ENCODE data around the gene PLEKHG3. TPM values are rescaled to one million over a fixed set of nuclear protein-coding genes. Genes with fewer than 3 reads are reported as not detected.

Gene PLEKHG3
- total RNA-seq, 5 donors from 2014 or later (not counting 1 experiment from before 2014, with no cell fraction given) = 12.4 to 58.2 (median 27.3) TPM

DNA sequence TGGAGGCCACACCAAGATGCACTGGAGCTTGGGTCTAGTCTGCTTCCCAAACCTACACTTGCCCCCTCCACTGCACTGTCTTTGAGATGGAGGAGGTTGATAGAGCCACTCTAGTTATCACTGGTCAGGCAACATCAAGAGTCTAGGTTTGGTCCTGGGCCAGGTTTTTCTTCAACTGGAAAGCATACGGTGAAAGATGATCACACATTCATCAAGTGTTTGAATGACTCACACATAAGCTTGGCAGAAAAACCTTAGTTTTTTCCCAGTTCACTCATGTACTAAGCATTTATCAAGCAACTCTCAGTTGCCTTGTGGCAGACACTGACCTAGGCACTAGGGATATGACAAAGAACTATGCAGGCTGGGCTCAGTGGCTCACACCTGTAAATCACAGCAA is 84.5 kb downstream of the PLEKHG3 start:
- WGBS (ENCODE audit: insufficient coverage) = 33% methylated on average over 1 of the region's 1 CpG
- Mint-ChIP-seq H3K27ac (no peak overlapping the region), H3K36me3 (no peaks in the 10 kb centered on the region), H3K27me3 (no peaks in the 10 kb centered on the region), H3K4me1 (no peaks in the 10 kb centered on the region), H3K4me3 (no peak overlapping the region), H3K9me3 (no peaks in the 10 kb centered on the region)
- ChIA-PET POLR2A (interaction anchor here in 1 of 2 donors (0.6 kb wide), 1 partner anchor 217 kb away, joined by 9 read pairs; no protein-coding TSS in a partner anchor), CTCF (no interaction called here)
- peaks cover 0 to 7% of the 10 kb centered on the region in 2 experiments for H3K27me3 ChIP-seq (replicated peaks in 1 of 2; ENCODE audit: control insufficient read depth in 2 of 2, extremely low read depth in 1 of 2, insufficient read depth in 2 of 2, low read length in 1 of 2)
- ATAC-seq (replicated peaks in 1 of 4) (no peak), DNase-seq (no peak)
- no peaks in the 10 kb centered on the region for H3K36me3 ChIP-seq (ENCODE audit: control insufficient read depth in 2 of 2, extremely low read depth in 1 of 2, insufficient read depth in 1 of 2, low read length in 1 of 2)
- no peak overlapping the region for H3K27ac ChIP-seq (ENCODE audit: low read length)
- no peaks in the 10 kb centered on the region for H3K4me1 ChIP-seq (ENCODE audit: control insufficient read depth in 1 of 2, extremely low read depth in 1 of 2, insufficient read depth in 2 of 2, low read length in 2 of 2)
- no peak overlapping the region for H3K4me3 ChIP-seq (ENCODE audit: control insufficient read depth in 1 of 2, extremely low read depth in 1 of 2, low read length in 1 of 2)
- H3K9me3 ChIP-seq = no peaks in the 10 kb centered on the region

DNA sequence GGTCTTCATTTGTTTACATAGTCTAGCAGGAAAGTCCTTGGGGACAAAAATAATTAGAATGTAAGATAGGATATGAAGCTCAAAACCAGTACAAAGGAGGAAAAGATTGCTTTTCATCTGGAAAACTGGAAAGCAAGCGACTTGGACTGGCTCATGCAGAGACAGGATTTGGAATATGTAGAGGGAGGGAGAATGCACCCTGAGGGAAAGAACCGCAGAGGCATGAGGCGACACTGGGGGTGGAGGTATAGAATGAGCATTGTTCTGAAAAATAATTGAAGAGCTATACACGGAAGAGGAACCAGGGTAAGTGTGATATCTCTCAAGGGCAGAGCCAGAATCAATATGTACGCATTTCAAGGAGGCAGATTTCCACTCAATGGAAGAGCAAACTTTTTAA is 85.5 kb downstream of the PLEKHG3 start:
- ATAC-seq (replicated peaks in 1 of 4) = no peak
- Histone ChIP-seq H3K27ac (ENCODE audit: low read length) (no peak overlapping the region), H3K27me3 (replicated peaks in 1 of 2; ENCODE audit: control insufficient read depth in 2 of 2, extremely low read depth in 1 of 2, insufficient read depth in 2 of 2, low read length in 1 of 2) (peaks cover 0 to 13% of the 10 kb centered on the region in 2 experiments), H3K36me3 (ENCODE audit: control insufficient read depth in 2 of 2, extremely low read depth in 1 of 2, insufficient read depth in 1 of 2, low read length in 1 of 2) (no peaks in the 10 kb centered on the region), H3K4me3 (ENCODE audit: control insufficient read depth in 1 of 2, extremely low read depth in 1 of 2, low read length in 1 of 2) (no peak overlapping the region), H3K4me1 (ENCODE audit: control insufficient read depth in 1 of 2, extremely low read depth in 1 of 2, insufficient read depth in 2 of 2, low read length in 2 of 2) (no peaks in the 10 kb centered on the region), H3K9me3 (no peaks in the 10 kb centered on the region)
- Mint-ChIP-seq H3K9me3 (no peaks in the 10 kb centered on the region), H3K4me3 (no peak overlapping the region), H3K27ac (no peak overlapping the region), H3K4me1 (no peaks in the 10 kb centered on the region), H3K27me3 (peaks cover 0 to 2% of the 10 kb centered on the region in 2 donors), H3K36me3 (no peaks in the 10 kb centered on the region)
- no peak for DNase-seq
- 95% methylated on average over 5 of the region's 5 CpGs for WGBS (ENCODE audit: insufficient coverage)
- CTCF ChIA-PET = no interaction called here
- POLR2A ChIA-PET = interaction anchor here in 1 of 2 donors (0.6 kb wide), 1 partner anchor 110 kb away, joined by 6 read pairs; no protein-coding TSS in a partner anchor

DNA sequence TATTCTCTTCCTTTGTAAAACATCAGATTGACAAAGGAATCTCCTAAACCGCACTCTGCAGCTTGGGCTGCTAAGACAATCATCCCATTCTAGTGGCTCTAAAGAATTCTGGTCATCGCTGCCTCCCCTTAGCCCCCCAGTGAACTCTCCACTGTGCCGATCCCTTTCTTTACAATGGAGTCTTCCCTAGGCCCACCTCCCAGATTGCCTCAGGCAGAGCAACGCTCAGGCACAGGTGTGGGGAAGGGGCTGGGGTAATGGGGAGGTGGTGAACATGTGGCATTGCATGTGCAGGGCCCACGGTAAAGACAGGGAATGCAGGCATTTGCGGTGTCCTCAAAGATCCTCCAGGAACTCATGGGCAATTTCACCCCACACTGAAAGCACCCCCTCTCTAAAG is 86.3 kb downstream of the PLEKHG3 start:
- Histone ChIP-seq H3K4me1 (ENCODE audit: control insufficient read depth in 1 of 2, extremely low read depth in 1 of 2, insufficient read depth in 2 of 2, low read length in 2 of 2) (no peaks in the 10 kb centered on the region), H3K4me3 (ENCODE audit: control insufficient read depth in 1 of 2, extremely low read depth in 1 of 2, low read length in 1 of 2) (no peak overlapping the region), H3K9me3 (no peaks in the 10 kb centered on the region), H3K27ac (ENCODE audit: low read length) (no peak overlapping the region), H3K27me3 (replicated peaks in 1 of 2; ENCODE audit: control insufficient read depth in 2 of 2, extremely low read depth in 1 of 2, insufficient read depth in 2 of 2, low read length in 1 of 2) (peaks cover 0 to 17% of the 10 kb centered on the region in 2 experiments), H3K36me3 (ENCODE audit: control insufficient read depth in 2 of 2, extremely low read depth in 1 of 2, insufficient read depth in 1 of 2, low read length in 1 of 2) (no peaks in the 10 kb centered on the region)
- H3K4me3 Mint-ChIP-seq = no peak overlapping the region
- CTCF ChIA-PET = no interaction called here
- H3K4me1 Mint-ChIP-seq = no peaks in the 10 kb centered on the region
- DNase-seq (no peak), ATAC-seq (replicated peaks in 1 of 4) (no peak)
- H3K36me3 Mint-ChIP-seq = no peaks in the 10 kb centered on the region
- no peak overlapping the region for H3K27ac Mint-ChIP-seq
- H3K27me3 Mint-ChIP-seq = peaks cover 0 to 2% of the 10 kb centered on the region in 2 donors
- no peaks in the 10 kb centered on the region for H3K9me3 Mint-ChIP-seq
- POLR2A ChIA-PET = no interaction called here
- WGBS (ENCODE audit: insufficient coverage) = 100% methylated on average over 1 of the region's 6 CpGs

DNA sequence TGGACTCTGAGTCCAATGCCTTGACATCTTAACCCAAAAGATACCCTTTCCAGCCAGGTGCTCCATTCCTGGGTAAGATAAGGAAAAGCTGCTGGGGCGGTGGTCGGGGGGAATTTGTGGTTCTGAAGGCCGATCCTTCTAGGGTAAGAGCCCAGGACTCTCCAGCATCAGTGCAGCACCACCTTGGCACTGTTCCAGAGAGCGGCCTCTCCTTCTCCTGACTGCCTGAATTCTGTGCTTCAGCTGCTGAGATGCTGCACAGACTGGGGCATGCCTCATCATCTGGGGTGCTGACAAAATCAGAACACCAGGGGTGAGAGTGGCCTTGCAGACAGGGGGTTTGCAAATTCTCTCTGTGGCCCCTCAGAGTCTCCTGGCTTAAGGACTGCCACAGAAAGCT is 88.0 kb downstream of the PLEKHG3 start:
- H3K4me1 ChIP-seq (ENCODE audit: control insufficient read depth in 1 of 2, extremely low read depth in 1 of 2, insufficient read depth in 2 of 2, low read length in 2 of 2) = no peaks in the 10 kb centered on the region
- H3K4me3 ChIP-seq (ENCODE audit: control insufficient read depth in 1 of 2, extremely low read depth in 1 of 2, low read length in 1 of 2) = no peak overlapping the region
- H3K27me3 Mint-ChIP-seq = peaks cover 0 to 2% of the 10 kb centered on the region in 2 donors
- H3K36me3 Mint-ChIP-seq = no peaks in the 10 kb centered on the region
- H3K36me3 ChIP-seq (ENCODE audit: control insufficient read depth in 2 of 2, extremely low read depth in 1 of 2, insufficient read depth in 1 of 2, low read length in 1 of 2) = no peaks in the 10 kb centered on the region
- no peaks in the 10 kb centered on the region for H3K9me3 ChIP-seq
- CTCF ChIA-PET = interaction anchor here in 1 of 2 donors (0.5 kb wide), 1 partner anchor 181 kb away, joined by 3 read pairs; no protein-coding TSS in a partner anchor
- no peaks in the 10 kb centered on the region for H3K9me3 Mint-ChIP-seq
- H3K27ac ChIP-seq (ENCODE audit: low read length) = no peak overlapping the region
- H3K27ac Mint-ChIP-seq = no peak overlapping the region
- no peak overlapping the region for H3K4me3 Mint-ChIP-seq
- H3K27me3 ChIP-seq (replicated peaks in 1 of 2; ENCODE audit: control insufficient read depth in 2 of 2, extremely low read depth in 1 of 2, insufficient read depth in 2 of 2, low read length in 1 of 2) = peaks cover 0 to 22% of the 10 kb centered on the region in 2 experiments
- no peaks in the 10 kb centered on the region for H3K4me1 Mint-ChIP-seq
- POLR2A ChIA-PET = no interaction called here
- ATAC-seq (replicated peaks in 1 of 4) (no peak), DNase-seq (no peak)
- WGBS (ENCODE audit: insufficient coverage) = 88% methylated on average over 4 of the region's 4 CpGs

DNA sequence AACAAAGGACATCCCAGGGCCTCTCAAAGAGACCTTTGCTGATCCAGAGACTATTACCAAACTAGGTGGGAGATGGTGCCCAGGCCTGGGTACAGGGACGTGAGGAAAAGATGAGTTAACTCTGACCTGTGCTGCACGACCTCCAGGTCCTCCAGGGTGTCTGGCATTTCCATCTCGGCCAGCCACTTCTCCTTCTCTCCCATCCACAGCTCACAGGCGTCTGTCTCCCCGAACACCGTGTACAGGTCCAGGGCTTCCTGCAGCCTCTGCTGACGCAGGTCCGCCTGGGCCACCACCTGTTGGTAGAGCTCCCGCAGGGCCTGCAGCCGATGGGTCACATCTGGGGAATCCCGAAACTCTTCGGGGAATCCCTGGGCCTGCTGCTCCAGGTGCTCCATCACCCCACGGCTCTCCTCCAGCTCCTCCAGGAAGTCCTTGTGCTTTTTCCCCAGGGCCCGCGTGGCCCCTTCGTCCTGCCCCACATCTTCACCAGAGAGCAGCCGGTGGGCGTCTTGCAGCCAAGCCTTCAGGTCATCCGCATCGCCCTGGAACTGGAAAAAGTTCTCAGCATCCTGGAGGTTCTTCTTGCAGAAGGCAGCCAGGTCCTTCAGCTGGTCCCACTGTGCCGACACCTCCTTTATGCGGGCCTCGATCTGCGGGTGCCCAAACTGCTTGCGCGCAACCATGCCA is 88.8 kb downstream of the PLEKHG3 start:
- no peak overlapping the region for H3K4me3 ChIP-seq (ENCODE audit: control insufficient read depth in 1 of 2, extremely low read depth in 1 of 2, low read length in 1 of 2)
- peaks cover 0 to 22% of the 10 kb centered on the region in 2 experiments for H3K27me3 ChIP-seq (replicated peaks in 1 of 2; ENCODE audit: control insufficient read depth in 2 of 2, extremely low read depth in 1 of 2, insufficient read depth in 2 of 2, low read length in 1 of 2)
- ChIA-PET CTCF (interaction anchor here in 1 of 2 donors (0.5 kb wide), 1 partner anchor 181 kb away, joined by 3 read pairs; no protein-coding TSS in a partner anchor), POLR2A (no interaction called here)
- no peaks in the 10 kb centered on the region for H3K36me3 ChIP-seq (ENCODE audit: control insufficient read depth in 2 of 2, extremely low read depth in 1 of 2, insufficient read depth in 1 of 2, low read length in 1 of 2)
- H3K36me3 Mint-ChIP-seq = no peaks in the 10 kb centered on the region
- H3K27me3 Mint-ChIP-seq = peaks cover 0 to 2% of the 10 kb centered on the region in 2 donors
- H3K9me3 ChIP-seq = no peaks in the 10 kb centered on the region
- H3K4me1 ChIP-seq (ENCODE audit: control insufficient read depth in 1 of 2, extremely low read depth in 1 of 2, insufficient read depth in 2 of 2, low read length in 2 of 2) = no peaks in the 10 kb centered on the region
- H3K4me1 Mint-ChIP-seq = no peaks in the 10 kb centered on the region
- H3K4me3 Mint-ChIP-seq = no peak overlapping the region
- no peak for DNase-seq
- 91% methylated on average over 24 of the region's 26 CpGs for WGBS (ENCODE audit: insufficient coverage)
- no peak overlapping the region for H3K27ac ChIP-seq (ENCODE audit: low read length)
- H3K27ac Mint-ChIP-seq = peak overlapping the region in 1 of 2 donors; percentile 19
- H3K9me3 Mint-ChIP-seq = no peaks in the 10 kb centered on the region
- no peak for ATAC-seq (replicated peaks in 1 of 4)

DNA sequence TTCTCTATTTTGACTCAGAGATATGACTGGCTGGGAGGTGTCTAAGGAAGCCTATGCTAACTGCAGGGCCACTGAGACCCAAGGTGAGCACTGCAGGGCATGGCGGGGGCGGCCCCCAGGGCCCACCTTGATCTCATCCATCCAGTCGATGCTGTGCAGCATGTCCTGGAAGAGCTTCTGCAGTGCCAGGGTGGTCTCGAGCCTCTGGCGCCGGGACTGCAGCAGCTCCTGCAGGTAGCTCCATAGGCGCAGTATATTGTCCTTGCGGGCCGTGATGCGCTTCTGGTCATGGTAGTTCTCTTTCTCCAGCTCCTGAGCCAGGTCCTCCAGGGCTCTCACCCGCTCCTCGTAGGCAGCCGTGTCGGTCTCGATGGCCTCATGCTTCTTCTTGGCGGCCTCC is 91.0 kb downstream of the PLEKHG3 start:
- H3K36me3 ChIP-seq (ENCODE audit: control insufficient read depth in 2 of 2, extremely low read depth in 1 of 2, insufficient read depth in 1 of 2, low read length in 1 of 2) = no peaks in the 10 kb centered on the region
- 91% methylated on average over 15 of the region's 16 CpGs for WGBS (ENCODE audit: insufficient coverage)
- ChIA-PET POLR2A (no interaction called here), CTCF (interaction anchor here in 1 of 2 donors (1.5 kb wide), 1 partner anchor 97 kb away, joined by 4 read pairs; no protein-coding TSS in a partner anchor)
- H3K27ac ChIP-seq (ENCODE audit: low read length) = no peak overlapping the region
- Mint-ChIP-seq H3K36me3 (no peaks in the 10 kb centered on the region), H3K4me1 (no peaks in the 10 kb centered on the region), H3K4me3 (no peak overlapping the region), H3K27me3 (peaks cover 0 to 2% of the 10 kb centered on the region in 2 donors), H3K9me3 (no peaks in the 10 kb centered on the region), H3K27ac (no peak overlapping the region)
- H3K4me3 ChIP-seq (ENCODE audit: control insufficient read depth in 1 of 2, extremely low read depth in 1 of 2, low read length in 1 of 2) = no peak overlapping the region
- no peak for DNase-seq
- no peaks in the 10 kb centered on the region for H3K4me1 ChIP-seq (ENCODE audit: control insufficient read depth in 1 of 2, extremely low read depth in 1 of 2, insufficient read depth in 2 of 2, low read length in 2 of 2)
- peaks cover 0 to 22% of the 10 kb centered on the region in 2 experiments for H3K27me3 ChIP-seq (replicated peaks in 1 of 2; ENCODE audit: control insufficient read depth in 2 of 2, extremely low read depth in 1 of 2, insufficient read depth in 2 of 2, low read length in 1 of 2)
- no peaks in the 10 kb centered on the region for H3K9me3 ChIP-seq
- no peak for ATAC-seq (replicated peaks in 1 of 4)
